GM06990 (cell line): ENCODE results near the gene USP35.
"Not testable (repeated sequence)": the region's sequence is repeated elsewhere in the genome, so short reads cannot be mapped to it uniquely, and the experiment has no call there.

ENCODE experiments used
- DNase-seq: peaks from one replicate; pipeline ENCODE4 v3.0.0-alpha.2; 2011; ENCODE audit not compliant: insufficient read length; ENCODE audit errors: extremely low read depth
- H3K27me3 ChIP-seq: replicated peaks from 2 replicates; pipeline ENCODE4 v1.6.0; 2011; ENCODE audit warnings: low read length; ENCODE audit not compliant: control insufficient read depth, insufficient read depth
- H3K36me3 ChIP-seq: 2 replicates; pipeline ENCODE4 v1.5.1; 2011; ENCODE audit warnings: low read length; ENCODE audit not compliant: control insufficient read depth, insufficient read depth
- H3K4me3 ChIP-seq: replicated peaks from 2 replicates; pipeline ENCODE4 v1.5.1; 2011; ENCODE audit warnings: low read depth, mild to moderate bottlenecking, control low read depth, low read length
- CTCF ChIP-seq: IDR thresholded peaks from 2 replicates; pipeline ENCODE4 v1.5.1; 2011; ENCODE audit warnings: low read length, control low read depth, mild to moderate bottlenecking, inconsistent platforms; ENCODE audit not compliant: insufficient read depth, poor library complexity, severe bottlenecking

USP35 gene

DNA sequence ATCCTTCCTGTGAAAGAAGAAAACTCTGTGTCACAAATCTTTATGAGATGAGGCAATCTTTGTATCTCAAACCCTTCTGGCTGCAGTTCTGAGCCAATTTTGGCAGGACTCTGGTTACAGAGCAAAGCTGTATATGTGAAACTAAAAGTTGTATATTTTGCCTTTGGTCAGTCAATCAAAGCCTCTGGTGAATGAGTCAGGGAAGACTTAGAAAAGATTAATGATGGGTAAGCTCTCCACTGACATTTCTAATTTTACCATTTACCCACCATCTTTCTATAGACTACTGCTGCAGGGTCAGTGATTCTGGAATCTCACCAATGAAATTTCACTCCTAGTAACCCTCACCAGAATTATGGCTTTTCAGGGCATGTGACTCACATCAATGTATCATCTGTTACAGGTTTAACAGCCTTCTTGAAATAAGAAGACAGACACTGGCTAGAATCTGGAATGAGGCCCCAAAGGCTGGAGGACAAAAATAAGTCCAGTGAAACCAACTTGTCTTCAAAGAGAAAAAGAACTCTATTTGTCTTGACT is 43.3 kb downstream of the USP35 start:
- Histone ChIP-seq H3K4me3 (no peak overlapping the region), H3K36me3 (no peaks in the 10 kb centered on the region), H3K27me3 (no peaks in the 10 kb centered on the region)
- no peak for DNase-seq
- TF ChIP-seq CTCF, result no peak

GRCh38 chr11:78233046-78233445 is 44.3 kb downstream of the USP35 start:
- not testable (repeated sequence) for DNase-seq, H3K36me3 ChIP-seq, H3K4me3 ChIP-seq, H3K27me3 ChIP-seq

- H3K27me3 ChIP-seq, result no peaks in the 10 kb centered on the region
- DNase-seq, result no peak
- no peaks in the 10 kb centered on the region for H3K36me3 ChIP-seq
- no peak overlapping the region for H3K4me3 ChIP-seq
- no peak for TF ChIP-seq CTCF
Measured at GRCh38 chr11:78234006-78234405, 45.3 kb downstream of the USP35 start.

DNA sequence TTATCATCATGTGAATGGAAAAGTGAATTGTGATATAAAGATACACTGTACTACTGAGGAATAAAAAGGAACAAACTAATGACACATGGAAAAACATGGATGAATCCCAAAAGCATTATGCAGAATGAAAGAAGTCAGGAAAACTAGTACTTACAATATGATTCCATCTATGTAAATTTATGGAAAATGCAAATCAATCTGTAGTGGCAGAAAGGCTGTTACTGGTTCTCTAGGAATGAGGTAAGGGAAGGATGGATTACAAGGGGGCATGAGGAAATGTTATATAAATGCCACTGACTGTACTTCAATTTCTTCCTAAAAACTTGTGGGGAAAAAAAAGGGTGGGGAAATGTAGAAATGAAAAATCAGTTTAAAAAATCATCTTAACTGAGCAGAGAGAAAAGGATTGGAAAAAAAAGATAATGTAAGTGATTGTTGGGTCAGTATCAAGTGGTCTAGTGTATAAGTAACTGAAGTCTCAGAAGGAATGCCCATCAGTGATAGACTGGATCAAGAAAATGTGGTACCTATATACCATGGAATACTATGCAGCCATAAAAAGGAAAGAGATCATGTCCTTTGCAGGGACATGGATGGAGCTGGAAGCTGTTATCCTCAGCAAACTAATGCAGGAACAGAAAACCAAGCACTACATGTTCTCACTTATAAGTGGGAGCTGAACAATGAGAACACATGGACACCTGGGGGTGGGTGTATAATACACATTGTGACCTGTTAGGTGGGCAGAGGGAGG is 48.8 kb downstream of the USP35 start:
- H3K27me3 ChIP-seq, result no peaks in the 10 kb centered on the region
- no peaks in the 10 kb centered on the region for H3K36me3 ChIP-seq
- TF ChIP-seq CTCF, result no peak
- no peak for DNase-seq
- H3K4me3 ChIP-seq, result no peak overlapping the region

- Histone ChIP-seq H3K36me3 (no peaks in the 10 kb centered on the region), H3K27me3 (no peaks in the 10 kb centered on the region), H3K4me3 (no peak overlapping the region)
- TF ChIP-seq CTCF, result no peak
- no peak for DNase-seq
Measured at GRCh38 chr11:78239781-78240180, 51.1 kb downstream of the USP35 start.

- Histone ChIP-seq H3K4me3 (no peak overlapping the region), H3K27me3 (no peaks in the 10 kb centered on the region), H3K36me3 (no peaks in the 10 kb centered on the region)
- DNase-seq, result no peak
- no peak for TF ChIP-seq CTCF
Measured at GRCh38 chr11:78241475-78241874, 52.8 kb downstream of the USP35 start.
